ENCODE data around the gene PLXNC1. TPM values are rescaled to one million over a fixed set of nuclear protein-coding genes. Genes with fewer than 3 reads are reported as not detected.

Gene PLXNC1
- total and polyA plus RNA-seq, 9 of the 15 experiments (the other 6 are each of a cell fraction or from before 2014, with no cell fraction given): 0.08 to 0.87 (median 0.28) TPM

GRCh38 chr12:94280063-94280462 is 131.7 kb downstream of the PLXNC1 start (continued):
- TF ChIP-seq MBD1 (CRISPR knock-in tag; IDR thresholded peaks at IDR 0.05): no peak
- no peak for TF ChIP-seq CHD7 (IDR thresholded peaks at IDR 0.05; ENCODE audit: low read depth, low read length)
- no peak for TF ChIP-seq ZBTB26 (CRISPR knock-in tag; IDR thresholded peaks at IDR 0.05)
- TF ChIP-seq CREB3L1 (IDR thresholded peaks at IDR 0.05; ENCODE audit: borderline replicate concordance, low read depth): no peak
- no peak for TF ChIP-seq TAL1 (IDR thresholded peaks at IDR 0.05)

Measured in K562 (cell line).